Activated T-cell treated with anti-CD3 and anti-CD28 coated beads for 24 hours (primary cell): ENCODE data around the gene PI4K2A.
"Not testable (repeated sequence)": the region's sequence is repeated elsewhere in the genome, so short reads cannot be mapped to it uniquely, and the experiment has no call there.

Experiments used
- DNase-seq: peaks from one replicate; pipeline ENCODE4 v3.0.0-alpha.2; 2020; ENCODE audit warnings: low read depth

The PI4K2A gene

DNA sequence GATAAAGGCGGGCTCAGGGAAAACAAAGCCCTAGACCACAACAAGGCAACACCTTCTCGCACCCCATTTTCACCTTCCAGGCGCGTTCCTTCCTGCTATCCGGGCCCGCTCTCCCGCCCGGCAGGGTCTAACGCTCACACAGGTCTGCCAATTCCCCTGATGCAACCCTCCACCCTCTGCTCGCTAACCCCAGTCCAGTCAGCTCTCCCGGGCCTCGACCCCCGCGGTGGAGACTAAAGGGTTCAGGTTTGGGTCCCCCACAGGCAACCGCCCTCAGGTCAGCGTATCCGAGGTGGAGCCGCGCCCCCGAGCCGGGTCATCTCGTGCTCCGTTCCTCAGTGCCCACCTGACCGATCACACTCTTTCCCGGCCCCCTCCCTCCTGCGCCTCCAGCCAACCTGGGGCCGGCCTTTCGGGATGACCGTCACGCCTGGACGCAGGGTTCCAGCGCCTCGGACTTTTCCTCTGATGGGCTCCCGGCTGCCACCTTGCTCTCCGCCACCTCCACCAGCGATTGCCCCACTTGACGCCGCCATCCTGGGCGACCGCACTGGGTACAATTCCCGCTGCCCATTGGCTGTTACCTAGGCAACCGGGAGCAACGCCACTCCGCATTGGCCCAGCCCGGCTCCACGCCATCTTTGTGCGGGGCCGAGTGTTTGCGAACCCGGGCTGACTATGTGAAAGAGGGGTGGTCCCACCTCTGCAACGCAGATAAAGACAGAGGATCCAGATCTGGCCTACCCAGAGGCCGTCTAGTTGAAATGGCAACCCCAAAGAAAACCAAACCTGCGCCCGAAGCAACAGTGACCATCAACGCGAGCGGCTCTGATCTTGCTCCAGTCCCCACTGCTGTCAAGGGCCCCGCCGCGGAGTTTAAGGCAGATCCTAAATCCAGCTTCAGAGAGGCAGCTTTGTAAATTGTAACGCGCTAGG is 7.3 kb upstream of the PI4K2A start, which contains the start of gene MORN4:
MORN4 (minus strand) TSS at position 552 of the 936 bp plus-strand sequence. CDS start 13,847 bp downstream, outside the sequence.
- DNase-seq: peak; percentile 88

DNA sequence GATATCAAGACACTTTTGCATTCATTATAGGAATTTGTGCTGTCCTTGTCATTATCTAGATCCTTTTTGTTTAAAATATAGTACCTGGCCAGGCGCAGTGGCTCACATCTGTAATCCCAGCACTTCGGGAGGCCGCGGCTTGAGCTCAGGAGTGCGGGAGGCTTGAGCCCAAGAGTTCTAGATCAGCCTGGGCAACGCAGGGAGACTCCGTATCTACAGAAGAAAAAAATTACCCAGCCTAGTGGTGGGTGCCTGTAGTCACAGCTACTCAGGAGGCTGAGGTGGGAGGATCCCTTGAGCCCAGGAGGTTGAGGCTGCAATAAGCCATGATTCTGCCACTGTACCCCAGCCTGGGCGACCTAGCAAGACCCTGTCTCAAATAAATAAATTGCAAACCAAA is 6.5 kb upstream of the PI4K2A start:
- no peak for DNase-seq

DNA sequence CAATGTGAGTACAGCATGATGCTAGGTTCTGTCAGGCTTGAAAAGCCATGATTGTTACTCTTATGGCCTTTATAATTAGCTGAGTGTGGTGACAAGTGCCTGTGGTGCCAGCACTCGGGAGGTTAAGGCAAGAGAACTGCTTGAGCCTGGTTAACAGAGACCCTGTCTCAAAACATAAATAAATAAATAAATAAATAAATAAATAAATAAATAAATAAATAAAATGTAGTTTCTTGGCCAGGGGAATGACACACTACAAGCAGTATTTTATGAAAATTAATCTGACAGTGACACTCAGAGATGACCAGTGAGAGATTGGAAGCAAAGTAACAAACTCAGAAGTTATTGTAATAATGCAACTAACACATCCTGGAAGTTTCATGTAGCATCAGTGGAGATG is 4.9 kb upstream of the PI4K2A start:
- DNase-seq: no peak

DNA sequence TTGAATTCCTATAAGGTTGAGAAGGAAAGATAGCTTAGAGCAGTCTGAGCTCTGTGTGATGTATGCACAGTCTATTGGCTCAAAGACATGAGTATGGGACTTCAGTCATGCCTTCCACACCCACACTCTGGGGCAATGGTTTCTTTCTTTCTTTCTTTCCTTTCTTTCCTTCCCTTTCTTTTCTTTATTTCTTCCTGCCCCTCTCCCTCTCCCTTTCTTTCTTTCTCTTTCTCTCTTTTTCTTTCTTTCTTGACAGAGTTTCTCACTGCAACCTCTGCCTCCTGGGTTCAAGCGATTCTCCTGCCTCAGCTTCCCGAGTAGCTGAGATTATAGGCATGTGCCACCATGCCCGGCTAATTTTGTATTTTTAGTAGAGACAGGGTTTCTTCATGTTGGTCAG is 1.4 kb upstream of the PI4K2A start:
- DNase-seq: not testable (repeated sequence)

DNA sequence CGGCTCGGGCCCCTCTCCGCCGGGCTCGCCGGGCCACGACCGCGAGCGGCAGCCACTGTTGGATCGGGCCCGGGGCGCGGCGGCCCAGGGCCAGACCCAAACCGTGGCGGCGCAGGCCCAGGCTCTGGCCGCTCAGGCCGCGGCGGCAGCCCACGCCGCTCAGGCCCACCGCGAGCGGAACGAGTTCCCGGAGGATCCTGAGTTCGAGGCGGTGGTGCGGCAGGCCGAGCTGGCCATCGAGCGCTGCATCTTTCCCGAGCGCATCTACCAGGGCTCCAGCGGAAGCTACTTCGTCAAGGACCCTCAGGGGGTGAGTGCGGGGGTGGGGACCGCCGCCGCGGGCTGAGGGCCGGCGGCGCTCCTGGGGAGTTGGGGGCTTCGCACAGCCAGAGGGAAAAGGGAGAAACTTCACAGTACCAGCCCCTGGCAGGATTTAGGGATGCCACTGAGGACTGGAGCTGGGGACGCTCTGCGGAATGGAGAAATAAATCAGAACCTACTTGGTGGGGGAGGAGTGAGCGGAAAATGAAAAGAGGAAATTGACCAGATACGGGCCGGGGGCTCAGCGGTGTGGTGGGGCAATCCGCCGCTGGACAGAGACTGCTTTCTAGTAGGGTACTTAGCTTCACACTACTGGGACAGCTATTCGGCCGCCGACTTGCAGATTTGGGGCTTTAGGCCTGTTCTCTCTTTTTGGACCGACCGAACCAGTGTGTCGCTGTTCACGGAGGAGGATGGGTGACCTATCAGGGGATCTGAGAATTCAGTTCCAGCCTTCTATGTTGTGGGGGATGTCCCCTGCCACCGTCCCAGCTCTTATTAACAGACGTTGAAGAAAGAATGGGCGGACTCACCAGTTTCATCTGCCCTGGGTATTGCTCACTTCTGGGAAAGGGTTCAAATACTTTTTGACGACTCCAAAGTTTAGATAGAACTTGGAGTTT is 669 bp downstream of the PI4K2A start:
- no peak for DNase-seq

DNA sequence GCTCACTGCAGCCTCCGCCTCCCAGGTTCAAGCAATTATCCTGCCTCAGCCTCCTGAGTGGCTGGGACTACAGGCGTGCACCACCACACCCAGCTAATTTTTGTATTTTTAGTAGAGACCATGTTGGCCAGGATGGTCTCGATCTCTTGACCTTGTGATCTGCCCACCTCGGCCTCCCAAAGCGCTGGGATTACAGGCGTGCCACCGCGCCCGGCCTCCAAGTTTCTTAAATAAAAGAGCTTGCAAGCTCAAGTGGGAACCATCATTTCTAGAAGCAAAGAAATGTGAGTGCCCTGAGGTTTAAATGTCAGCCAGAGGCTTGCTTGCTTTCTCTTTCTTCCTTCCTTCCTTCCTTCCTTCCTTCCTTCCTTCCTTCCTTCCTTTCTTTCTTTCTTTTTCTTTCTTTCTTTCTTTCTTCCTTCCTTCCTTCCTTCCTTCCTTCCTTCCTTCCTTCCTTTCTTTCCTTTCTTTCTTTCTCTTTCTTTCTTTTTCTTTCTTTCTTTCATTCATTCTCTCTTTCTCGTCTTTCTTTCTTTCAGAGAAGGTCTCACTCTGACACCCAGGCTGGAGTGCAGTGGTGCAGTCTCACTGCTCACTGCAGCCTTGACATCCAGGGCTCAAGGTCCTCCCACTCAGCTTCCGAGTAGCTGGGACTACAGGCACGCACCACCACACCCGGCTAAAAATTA is 2.1 kb downstream of the PI4K2A start:
- not testable (repeated sequence) for DNase-seq

DNA sequence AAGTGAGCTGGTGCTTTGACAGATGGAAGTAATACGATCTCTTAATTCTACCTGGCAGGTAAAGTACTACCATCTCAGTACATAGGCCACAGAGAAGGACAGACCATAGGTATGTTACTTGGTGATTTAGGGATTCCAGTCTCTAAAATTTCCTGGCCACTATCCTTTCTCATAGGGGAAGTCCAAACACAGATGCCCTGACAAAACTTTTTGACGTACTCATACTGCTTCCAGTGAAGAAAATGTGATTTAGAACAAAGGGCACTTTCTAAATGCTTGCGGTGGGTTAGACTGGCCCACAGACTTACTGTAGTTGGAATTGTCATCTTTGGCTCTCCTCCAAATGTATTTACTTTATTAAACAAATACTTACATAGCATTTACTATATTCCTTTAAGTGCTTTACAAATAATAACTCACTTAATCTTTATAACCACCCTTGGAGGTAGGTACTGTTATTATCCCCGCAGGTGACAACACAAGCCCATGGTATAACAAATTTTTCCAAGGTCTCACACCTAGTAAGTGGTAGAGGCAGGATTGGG is 3.0 kb downstream of the PI4K2A start:
- DNase-seq: no peak

DNA sequence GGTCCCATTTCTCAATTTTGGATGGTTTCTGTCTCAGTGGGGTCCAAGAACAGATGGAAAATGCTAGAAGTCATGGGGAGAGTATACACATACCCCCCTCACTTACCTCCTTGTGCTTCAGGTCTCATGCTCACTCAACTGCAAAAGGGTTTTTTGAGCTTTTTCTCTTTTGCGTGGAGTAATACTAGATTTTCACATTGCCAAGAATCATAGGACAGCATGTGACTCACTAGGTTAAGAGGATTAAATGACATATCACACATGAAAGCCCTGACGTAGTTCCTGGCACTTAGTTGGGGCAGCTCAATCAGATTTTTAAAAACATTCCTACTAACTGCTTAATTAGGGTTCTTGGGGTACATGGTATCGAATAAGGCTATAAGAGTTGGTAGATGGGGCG is 4.5 kb downstream of the PI4K2A start:
- DNase-seq: no peak

DNA sequence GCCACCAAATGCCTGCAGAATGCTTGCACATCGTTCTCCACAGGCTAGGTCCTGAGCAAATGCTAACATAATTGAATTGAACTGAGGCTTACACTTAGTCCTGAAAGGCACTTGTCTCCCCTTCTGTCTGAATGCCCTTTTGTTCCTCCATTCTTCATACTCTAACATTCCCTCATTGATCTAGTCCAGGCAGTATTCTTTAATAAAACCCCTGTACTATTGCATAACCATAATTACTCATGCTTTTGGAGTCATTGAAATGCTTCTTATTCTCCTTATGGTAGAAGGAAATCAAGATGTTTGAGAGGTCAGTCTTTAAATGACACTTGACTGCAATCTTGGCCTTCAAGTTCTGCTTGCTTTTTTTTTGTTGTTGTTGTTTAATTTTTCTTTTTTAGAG is 7.1 kb downstream of the PI4K2A start:
- no peak for DNase-seq

DNA sequence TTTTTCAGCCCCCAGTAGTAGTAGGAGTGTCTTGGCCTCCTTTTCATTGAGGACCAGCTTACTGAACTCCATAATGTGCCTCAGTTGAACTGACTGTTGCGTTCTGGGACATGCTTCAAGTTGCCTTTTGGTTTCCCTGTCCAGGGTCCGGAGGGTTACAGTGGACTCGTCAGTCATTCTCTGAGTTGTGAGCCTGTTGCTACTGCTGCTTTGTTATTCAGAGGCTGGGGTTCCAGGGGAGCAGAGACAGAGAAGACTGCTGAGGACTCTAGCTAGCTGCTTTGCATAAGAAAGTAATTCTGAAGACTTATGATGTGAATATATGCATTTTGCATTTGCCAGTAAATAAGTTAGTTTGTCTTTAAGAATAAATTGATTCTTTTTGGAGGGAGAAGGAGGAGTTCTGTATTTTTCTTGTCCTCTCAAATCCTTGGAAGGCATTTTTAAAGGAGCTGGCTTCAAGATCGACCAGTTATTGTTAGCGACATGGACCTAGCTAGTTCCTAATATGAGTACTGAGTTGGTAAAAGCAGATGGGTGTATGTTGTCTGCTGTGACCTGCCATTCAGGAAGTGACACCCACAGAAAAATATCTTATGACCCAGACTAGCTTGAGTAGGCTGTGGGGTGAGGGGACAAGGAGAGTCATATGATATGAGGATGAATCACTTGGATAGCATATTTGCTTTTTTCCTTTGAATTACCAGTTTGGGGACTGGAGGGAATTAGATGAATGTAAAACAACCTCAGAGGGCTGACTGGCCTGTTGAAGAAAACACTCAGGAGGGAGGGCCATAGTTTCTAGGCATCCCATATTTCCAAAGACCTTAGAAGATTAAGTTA is 8.3 kb downstream of the PI4K2A start:
- DNase-seq: no peak

DNA sequence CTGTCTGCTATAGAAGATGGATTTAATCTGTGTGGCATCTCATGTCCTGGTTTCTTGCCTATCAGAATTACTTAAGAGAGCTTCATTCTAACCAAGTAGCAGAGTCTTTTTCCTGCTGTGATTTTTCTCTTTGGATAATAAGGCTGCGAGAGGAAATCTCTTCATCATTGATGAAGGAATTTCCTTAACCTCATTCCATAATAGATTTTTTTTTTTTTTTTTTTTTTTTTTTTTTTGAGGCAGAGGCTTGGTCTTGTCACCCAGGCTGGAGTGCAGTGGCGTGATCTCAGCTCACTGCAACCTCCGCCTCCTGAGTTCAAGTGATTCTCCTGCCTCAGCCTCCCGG is 8.9 kb downstream of the PI4K2A start:
- DNase-seq: not testable (repeated sequence)

DNA sequence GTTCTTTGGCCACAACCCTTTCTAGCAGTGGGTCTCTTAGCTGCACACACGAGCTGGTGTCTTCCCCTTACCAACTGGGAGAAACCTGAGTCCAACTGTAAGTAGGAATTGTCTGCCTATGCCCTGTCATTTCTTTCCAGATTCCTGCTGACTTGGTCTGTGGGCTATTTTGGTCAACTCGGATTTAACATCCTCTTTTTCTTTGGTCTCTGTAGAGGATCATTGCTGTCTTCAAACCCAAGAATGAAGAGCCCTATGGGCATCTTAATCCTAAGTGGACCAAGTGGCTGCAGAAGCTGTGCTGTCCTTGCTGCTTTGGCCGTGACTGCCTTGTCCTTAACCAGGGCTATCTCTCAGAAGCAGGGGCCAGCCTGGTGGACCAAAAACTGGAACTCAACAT is 10.3 kb downstream of the PI4K2A start:
- DNase-seq: no peak

DNA sequence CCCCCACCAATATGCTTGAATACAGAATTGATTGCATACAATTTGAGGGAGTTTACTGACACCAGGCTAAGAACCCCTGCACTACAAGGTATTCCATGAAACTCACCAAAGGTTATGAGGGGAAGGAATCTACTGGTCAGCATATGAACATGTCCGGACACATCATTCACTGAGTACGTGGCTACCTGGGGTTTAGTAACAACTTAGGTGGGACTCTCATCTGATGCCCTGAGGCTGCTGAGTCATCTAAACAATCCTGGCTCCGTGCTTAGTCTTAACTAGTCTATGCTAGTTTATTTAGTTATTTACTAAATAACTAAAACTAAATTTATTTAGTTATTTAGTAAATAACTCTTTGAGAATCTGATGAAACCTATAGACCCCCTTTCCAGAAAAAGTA is 11.3 kb downstream of the PI4K2A start:
- no peak for DNase-seq

DNA sequence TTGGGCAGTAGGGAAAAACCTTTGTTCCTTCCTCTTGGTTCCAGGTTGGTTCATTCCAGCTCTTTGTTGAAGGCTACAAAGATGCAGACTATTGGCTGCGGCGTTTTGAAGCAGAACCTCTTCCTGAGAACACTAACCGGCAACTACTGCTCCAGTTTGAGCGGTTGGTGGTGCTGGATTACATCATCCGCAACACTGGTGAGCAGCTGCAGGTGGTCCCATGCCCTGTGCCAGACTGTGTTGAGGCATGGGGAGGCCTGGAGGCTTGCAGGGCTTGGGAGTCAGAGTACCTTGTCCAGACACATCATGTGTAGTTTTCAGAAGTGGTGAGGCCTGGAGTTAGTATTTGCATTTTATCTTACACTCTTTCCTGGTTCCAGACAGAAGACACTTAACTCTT is 16.3 kb downstream of the PI4K2A start:
- no peak for DNase-seq

DNA sequence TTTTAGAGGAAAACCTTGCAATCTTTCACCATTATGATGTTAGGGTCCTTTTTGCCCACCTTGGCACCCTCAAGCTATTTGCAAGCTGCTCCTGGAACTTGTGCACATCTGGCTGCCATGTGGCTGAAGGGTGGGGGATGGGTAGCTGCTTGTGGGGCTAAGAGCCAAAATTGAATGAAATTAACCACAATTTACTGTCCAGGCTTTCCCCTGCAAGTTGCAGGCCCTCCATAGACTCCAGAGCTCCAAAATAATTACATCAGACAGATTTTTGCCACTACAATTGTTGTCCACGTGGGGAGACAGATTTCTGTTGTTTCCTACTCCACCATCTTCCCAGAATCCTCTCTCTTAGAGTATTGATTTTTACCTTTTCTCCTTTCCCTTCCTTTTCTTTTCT is 19.1 kb downstream of the PI4K2A start:
- no peak for DNase-seq

DNA sequence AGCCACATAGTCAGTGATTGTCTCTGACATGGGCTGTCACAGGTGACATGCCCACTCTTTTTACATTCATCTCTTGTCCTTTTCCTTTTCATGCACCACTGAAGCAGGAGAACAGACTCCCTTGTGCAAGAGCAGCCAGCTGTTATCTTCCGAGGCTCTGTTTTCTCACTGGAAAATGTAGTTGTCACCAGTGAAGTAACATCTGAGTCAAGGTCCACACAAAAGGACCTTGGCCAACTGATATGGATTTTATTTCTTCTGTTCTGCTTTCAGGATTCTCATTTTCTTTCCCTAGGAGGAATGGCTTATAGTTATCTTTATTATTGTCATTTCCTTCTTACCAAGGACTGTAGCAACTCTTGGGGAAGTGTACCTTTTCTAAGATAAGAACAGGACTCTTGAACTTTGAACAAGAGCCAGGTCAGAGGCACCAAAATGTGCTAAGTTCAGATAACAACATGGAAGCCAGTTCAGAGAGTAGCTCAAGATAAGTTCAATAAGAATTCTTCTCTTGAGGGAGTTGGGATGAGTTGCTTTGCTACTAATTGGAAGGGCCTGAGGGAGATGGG is 23.9 kb downstream of the PI4K2A start:
- no peak for DNase-seq

DNA sequence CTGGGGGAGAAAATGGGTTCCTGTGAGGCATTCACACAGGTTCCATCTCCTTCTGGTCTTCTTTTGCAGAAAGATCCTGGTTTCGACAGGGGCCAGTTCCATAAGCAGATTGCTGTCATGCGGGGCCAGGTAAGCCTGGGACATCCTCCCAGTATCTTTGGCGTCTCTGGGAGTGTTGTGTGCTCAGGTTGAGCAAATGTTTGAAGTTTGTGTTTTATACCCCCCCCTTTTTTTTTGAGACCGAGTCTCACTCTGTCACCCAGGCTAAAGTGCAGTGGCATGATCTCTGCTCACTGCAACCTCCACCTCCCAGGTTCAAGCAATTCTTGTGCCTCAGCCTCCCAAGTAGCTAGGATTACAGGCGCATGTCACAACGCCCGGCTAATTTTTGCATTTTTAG is 26.5 kb downstream of the PI4K2A start:
- no peak for DNase-seq

DNA sequence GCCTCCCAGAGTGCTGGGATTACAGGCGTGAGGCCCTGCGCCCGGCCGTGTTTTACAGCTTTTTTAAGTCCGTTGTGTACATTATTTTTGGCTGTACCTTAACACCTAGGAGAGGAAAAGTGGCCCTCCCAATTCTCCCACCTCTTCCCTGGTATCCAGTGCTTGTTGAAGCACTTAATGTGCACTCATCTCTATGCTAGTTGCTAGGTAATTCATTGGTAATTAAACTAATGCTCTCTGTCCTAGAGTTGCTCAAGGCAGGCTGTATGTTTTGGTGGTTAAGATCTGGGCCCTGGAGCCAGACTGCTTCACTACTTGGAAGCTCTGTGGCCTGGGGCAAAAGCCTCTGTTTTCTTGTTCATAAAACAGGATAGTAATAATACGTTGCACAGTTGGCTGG is 27.0 kb downstream of the PI4K2A start:
- DNase-seq: no peak

DNA sequence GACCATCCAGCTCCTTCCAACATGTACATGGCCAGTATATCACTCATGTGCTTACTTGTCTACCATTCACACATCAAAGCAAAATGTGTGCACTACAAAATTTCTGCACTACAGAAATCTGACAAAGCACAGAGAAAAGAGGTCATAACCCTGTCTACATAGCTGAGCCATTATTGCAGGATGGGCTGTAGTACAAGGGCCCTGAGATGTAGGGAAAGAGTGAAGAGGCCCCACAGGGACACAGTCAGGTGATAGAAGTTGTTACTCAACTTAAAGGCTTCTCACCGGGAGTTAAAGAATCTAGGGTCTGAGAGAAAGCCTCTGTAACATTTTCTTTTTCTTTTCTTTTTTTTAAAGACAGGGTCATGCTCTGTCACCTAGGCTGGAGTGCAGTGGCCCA is 29.1 kb downstream of the PI4K2A start:
- DNase-seq: no peak

DNA sequence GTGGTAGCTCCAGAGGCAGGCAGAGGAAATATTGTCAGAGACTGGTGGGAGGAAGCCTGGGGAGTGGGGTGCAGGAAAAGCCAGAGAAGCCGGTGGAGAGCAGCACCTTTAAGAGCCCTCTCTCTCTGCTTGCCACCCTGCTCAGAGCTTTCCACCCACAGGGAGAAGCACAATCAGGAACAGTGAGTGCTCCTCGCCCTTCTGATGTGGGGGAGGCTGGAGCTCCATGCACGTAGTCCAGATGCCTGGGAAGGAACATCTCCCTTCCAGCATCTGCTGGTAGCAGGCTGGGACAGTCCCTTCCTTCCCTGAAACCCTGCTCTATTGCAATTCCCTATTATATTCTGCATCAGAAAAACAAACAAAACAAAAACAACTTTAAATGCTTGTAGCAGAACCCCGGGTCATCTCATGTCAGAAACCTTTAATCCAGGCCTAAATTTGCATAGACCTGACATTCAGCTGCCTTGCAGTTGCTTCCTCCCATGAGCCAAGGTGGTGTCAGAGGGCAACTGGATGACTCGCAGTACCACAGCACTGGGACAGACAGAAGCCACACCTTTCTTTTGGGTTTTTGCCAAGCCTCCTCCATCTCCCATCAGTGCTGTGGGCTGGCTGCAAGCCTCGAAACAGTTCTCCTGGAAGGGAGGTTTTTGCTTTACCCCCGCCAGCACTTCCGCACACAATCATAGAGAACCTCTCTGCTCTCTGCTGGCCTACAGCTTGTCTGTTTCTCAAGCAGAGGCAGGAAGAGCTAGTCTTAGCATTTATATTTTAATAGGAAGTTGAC is 33.5 kb downstream of the PI4K2A start:
- no peak for DNase-seq
